ENCODE measurements around the gene PCDH9.

- no peak for TF ChIP-seq YY1 (IDR thresholded peaks at IDR 0.05; ENCODE audit: insufficient read depth, insufficient read length)
- no peak for TF ChIP-seq ZNF274 (IDR thresholded peaks at IDR 0.05; ENCODE audit: low read depth, low read length)
Observed at GRCh38 chr13:66562054-66562453, 668.1 kb downstream of the PCDH9 start.

All from NT2/D1 (cell line).